Ectodermal cell (in vitro differentiated cells): Measurements from ENCODE around the gene CEBPA. TPM values are rescaled to one million over a fixed set of nuclear protein-coding genes. Genes with fewer than 3 reads are reported as not detected.
A peak's percentile ranks its signal among the peaks of the same experiment; 100 is the strongest.

Experiments used
- H3K27ac ChIP-seq: 2 replicates; pipeline ENCODE4 v1.7.0; 2013; ENCODE audit warnings: mild to moderate bottlenecking, low read depth, low read length; ENCODE audit not compliant: insufficient read depth, poor library complexity, severe bottlenecking
- H3K27me3 ChIP-seq: 2 replicates; pipeline ENCODE4 v1.7.0; 2013; ENCODE audit warnings: mild to moderate bottlenecking, low read length; ENCODE audit not compliant: insufficient read depth, control insufficient read depth, poor library complexity, severe bottlenecking
- H3K36me3 ChIP-seq: one replicate; pipeline ENCODE4 v1.7.0; 2013; ENCODE audit warnings: low read length; ENCODE audit not compliant: control insufficient read depth, insufficient read depth
- H3K4me1 ChIP-seq: one replicate; pipeline ENCODE4 v1.7.0; 2013; ENCODE audit warnings: low read length; ENCODE audit not compliant: control insufficient read depth, insufficient read depth
- H3K4me3 ChIP-seq: 2 replicates; pipeline ENCODE4 v1.7.0; 2013; ENCODE audit warnings: low read depth, low read length, control low read depth; ENCODE audit not compliant: insufficient read depth
- H3K9me3 ChIP-seq: 2 replicates; pipeline ENCODE4 v1.7.0; 2013; ENCODE audit warnings: mild to moderate bottlenecking, low read length, moderate library complexity; ENCODE audit not compliant: control insufficient read depth
- WGBS, 2 experiments: methylation state at CpG; one replicate each; pipeline ENCODE4 v1.1.7; 2013; ENCODE audit warnings: missing lambda C conversion rate in 2 of 2; 5-methylcytosine and 5-hydroxymethylcytosine counted together
- polyA plus RNA-seq, 4 experiments: library from polyadenylated mRNA; stranded (reverse); fragments of 50-300 nt; gene quantifications; one replicate each; pipeline ENCODE4 v1.2.3, GENCODE V29; 2013

Gene CEBPA
- 0.98 TPM for polyA plus RNA-seq (2013, experiment 1 of 4)
- 0.82 TPM for polyA plus RNA-seq (2013, experiment 2 of 4)
- 1.2 TPM for polyA plus RNA-seq (2013, experiment 3 of 4)
- polyA plus RNA-seq (2013, experiment 4 of 4): 0.93 TPM

DNA sequence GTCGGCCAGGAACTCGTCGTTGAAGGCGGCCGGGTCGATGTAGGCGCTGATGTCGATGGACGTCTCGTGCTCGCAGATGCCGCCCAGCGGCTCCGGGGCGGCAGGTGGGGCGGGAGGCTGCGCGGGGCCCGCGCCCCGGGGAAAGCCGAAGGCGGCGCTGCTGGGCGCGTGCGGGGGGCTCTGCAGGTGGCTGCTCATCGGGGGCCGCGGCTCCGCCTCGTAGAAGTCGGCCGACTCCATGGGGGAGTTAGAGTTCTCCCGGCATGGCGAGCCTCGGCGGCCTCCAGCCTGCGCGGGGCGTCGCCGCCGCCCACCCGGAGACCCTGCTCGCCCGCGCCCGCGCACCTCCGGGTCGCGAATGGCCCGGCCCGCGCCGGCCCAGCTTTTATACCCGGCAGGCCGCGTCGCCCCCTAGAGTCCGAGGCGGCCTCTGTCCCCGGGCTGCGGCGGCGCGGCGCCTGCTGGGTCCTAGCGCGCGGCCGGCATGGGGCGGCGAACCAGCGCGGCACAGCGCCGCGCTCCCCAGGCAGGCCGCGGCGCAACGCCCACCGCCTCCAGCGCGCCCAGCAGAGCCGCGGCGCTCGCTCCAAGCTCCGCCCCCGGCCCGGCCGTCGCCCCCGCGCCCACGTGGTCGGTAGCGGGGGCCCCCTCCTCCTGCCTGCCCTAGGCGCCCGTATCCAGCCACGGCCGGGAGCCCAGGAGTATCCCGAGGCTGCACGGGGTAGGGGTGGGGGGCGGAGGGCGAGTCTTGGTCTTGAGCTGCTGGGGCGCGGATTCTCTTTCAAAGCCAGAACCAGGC is at the start of gene CEBPA:
Gene CEBPA (minus strand): TSS at position 360 of the 799 bp plus-strand sequence. CDS start 120 bp downstream, at position 240.
- peak within 1 kb of the TSS; percentile 66 for H3K4me3 ChIP-seq
- no peaks in the 10 kb centered on the region for H3K4me1 ChIP-seq
- peak within 1 kb of the TSS; percentile 29 for H3K27ac ChIP-seq
- H3K27me3 ChIP-seq: peaks cover 63% of the 10 kb centered on the region
- no peaks in the 10 kb centered on the region for H3K36me3 ChIP-seq
- no peaks in the 10 kb centered on the region for H3K9me3 ChIP-seq
- WGBS, 2 experiments: 0 to 1% methylated on average over 111 of the region's 111 CpGs

DNA sequence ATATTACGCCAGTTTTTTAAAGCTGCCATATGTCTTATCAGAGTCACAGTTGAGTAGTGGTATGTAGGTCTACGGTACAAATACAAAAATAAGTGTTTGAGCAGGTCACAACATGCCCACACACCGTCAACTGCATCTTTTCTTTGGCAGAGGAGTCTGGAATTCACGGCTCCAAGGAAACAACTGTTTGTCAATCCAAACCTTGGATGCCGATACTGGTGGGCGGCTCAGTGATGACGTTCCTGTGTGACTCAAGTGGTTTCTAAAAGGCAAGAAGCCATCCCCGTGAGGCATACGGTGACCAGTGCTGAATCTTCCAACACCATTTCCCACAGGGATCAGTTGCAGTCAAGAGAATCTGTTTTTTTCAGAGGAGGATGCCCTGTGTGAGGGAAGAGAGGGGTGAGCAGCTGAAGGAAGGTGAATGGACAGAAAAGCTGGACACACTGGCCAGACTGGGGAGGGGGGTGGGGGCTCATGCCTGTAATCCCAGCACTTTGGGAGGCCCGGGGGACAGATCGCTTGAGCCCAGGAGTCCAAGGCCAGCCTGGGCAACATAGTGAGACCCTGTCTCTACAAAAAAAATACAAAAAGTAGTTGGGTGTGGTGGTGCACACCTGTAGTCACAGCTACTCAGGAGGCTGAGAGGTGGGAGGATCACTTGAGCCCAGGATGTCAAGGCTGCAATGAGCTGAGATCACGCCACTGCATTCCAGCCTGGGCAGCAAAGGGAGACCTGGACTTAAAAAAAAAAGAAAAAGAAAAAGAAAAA is 48.4 kb upstream of the CEBPA start:
- Histone ChIP-seq H3K27me3 (no peaks in the 10 kb centered on the region), H3K4me1 (no peaks in the 10 kb centered on the region), H3K36me3 (no peaks in the 10 kb centered on the region), H3K4me3 (no peak overlapping the region), H3K27ac (no peak overlapping the region), H3K9me3 (no peaks in the 10 kb centered on the region)
- 90% methylated on average over 12 of the region's 12 CpGs for WGBS, 2 experiments

DNA sequence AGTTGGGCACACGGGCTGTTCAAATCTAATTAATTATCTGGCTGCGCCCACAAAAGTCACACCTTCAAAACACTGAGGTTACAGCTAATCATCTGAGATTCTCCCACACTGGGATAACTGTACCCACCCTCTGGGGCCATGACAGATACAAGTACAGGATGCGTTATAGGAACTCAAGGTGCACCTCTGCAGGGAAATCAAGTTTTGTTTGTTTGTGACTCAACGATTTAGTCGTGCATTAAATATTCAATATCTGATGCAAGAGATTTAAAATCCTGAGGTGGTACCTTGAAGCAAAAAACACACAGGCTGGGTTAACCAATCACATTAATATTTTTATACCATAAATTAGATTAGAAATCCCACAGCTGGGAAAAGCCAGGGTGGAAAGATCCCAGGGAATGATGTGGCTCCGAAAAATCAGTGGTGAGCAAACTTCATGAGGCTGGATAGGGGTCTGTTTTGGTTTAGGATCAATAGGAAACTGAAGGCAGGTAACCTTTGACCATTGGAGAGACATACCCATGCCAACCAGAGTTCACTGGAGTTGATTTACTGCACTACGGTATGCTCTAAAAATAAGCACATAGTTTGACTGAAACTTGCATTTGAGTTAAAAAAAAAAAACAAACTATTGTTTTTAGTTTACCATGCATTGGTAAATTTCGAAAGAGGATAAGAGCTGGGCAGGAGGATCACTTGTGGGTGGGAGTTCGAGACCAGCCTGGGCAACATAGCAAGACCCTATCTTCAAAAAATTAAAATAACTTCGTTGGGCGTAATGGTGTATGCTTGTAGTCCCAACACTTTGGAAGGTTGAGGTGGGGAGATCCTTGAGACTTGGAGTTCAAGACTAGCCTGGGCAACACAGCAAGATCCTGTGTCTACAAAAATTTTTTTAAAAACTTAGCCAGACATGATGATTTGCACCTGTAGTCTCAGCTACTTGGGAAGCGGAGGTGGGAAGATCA is 47.3 kb upstream of the CEBPA start:
- Histone ChIP-seq H3K9me3 (no peaks in the 10 kb centered on the region), H3K27me3 (no peaks in the 10 kb centered on the region), H3K4me1 (no peaks in the 10 kb centered on the region), H3K27ac (no peak overlapping the region), H3K4me3 (no peak overlapping the region), H3K36me3 (no peaks in the 10 kb centered on the region)
- WGBS, 2 experiments: 94 to 95% methylated on average over 12 of the region's 12 CpGs

DNA sequence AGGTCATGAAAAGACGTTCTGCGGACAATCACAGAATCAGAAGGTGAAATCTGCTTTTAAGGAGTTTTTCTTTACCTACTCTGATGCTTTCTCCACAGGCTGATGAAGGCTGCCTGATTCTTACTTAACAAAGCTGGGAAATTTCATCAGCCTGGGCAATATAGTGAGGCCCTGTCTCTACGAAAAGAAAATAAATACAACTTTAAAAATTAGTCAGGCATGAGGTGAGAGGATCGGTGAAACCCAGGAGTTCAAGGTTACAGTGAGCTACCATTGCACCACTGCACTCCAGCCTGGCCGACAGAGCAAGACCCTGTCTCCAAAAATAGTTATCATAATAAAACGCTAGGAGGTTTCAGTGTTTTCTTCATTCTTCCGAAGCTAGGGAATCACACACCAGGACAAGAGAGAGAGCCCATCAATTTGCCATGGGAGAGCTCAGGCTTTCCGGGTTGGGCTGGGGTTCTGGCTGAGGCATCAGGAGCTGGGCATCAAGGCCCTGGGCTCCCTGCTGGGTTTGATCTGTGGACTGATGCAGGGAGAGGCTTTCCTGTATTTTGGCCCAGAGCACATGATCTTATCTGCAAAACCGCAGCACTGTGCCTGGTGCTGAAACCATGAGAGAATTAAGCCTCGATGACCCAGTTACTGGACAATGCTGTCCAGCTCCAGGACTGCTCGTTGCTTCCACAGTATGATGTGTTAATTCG is 46.1 kb upstream of the CEBPA start:
- H3K4me3 ChIP-seq: no peak overlapping the region
- H3K27me3 ChIP-seq: no peaks in the 10 kb centered on the region
- peaks cover 3% of the 10 kb centered on the region for H3K4me1 ChIP-seq
- 91 to 93% methylated on average over 12 of the region's 12 CpGs for whole genome bisulfite sequencing, 2 experiments
- no peaks in the 10 kb centered on the region for H3K9me3 ChIP-seq
- H3K36me3 ChIP-seq: no peaks in the 10 kb centered on the region
- no peak overlapping the region for H3K27ac ChIP-seq

GRCh38 chr19:33347300-33347699 is 45.0 kb upstream of the CEBPA start:
- Histone ChIP-seq H3K36me3 (no peaks in the 10 kb centered on the region), H3K9me3 (no peaks in the 10 kb centered on the region), H3K4me3 (no peak overlapping the region), H3K4me1 (peaks cover 3% of the 10 kb centered on the region), H3K27me3 (no peaks in the 10 kb centered on the region), H3K27ac (no peak overlapping the region)
- WGBS, 2 experiments: 89 to 90% methylated on average over 10 of the region's 10 CpGs

DNA sequence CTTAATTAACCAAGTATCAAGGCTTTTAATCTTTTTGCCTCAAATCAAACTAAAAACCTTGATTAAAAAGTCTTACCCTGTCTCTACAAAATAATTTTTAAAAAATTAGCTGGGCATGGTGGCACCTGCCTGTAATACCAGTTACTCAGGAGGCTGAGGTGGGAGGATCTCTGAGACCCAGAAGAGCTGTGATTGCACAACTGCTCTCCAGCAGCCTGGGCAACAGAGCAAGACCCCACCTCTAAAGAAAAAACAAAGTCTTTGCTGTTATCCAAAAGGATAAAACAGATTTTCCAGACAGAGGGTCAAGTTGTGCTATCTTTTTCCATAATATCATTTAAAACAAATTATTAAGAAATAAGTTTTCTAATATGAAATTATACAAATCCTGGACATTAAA is 44.3 kb upstream of the CEBPA start:
- no peaks in the 10 kb centered on the region for H3K36me3 ChIP-seq
- H3K9me3 ChIP-seq: no peaks in the 10 kb centered on the region
- no peaks in the 10 kb centered on the region for H3K27me3 ChIP-seq
- H3K4me1 ChIP-seq: peaks cover 3% of the 10 kb centered on the region
- H3K4me3 ChIP-seq: no peak overlapping the region
- H3K27ac ChIP-seq: no peak overlapping the region

DNA sequence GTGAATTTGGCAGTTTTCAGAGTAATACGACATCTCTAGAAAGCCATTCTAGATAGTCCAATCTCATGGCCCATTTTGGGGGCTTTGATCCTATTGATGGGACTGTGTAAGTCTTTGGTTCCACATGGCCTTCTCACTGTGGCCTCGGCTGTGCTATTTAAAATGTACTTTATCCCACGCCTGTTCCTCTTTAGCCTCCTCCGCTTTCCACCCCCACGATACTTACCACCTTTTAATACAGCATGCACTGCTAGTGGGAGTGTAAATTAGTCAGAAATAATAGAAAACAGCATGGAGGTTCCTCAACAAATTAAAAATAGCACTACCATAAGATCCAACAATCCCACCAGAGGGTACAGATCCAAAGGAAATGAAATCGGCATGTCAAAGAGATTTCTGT is 42.8 kb upstream of the CEBPA start:
- Histone ChIP-seq H3K4me1 (peaks cover 3% of the 10 kb centered on the region), H3K27ac (no peak overlapping the region), H3K4me3 (no peak overlapping the region), H3K27me3 (peaks cover 6% of the 10 kb centered on the region), H3K9me3 (no peaks in the 10 kb centered on the region), H3K36me3 (no peaks in the 10 kb centered on the region)
- 87 to 92% methylated on average over 4 of the region's 6 CpGs for WGBS, 2 experiments

DNA sequence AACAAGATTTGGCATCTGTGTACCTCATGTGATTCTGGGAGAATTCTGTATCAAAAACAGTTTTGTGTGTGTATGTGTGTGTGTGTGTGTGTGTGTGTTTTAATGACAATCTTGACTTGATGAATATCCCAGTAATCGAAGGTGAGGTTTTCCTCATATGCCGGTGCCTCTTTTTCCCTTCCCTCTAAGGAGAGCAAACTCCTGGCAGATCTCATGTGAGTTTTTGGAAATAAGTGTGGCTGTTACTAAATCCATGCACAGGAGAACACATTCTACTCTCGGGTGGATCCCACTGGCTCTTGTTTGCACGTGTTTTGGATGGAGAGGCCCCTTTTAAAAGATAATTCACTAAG is 42.2 kb upstream of the CEBPA start:
- Histone ChIP-seq H3K27me3 (peaks cover 6% of the 10 kb centered on the region), H3K9me3 (no peaks in the 10 kb centered on the region), H3K27ac (no peak overlapping the region), H3K4me1 (peaks cover 3% of the 10 kb centered on the region), H3K36me3 (no peaks in the 10 kb centered on the region), H3K4me3 (no peak overlapping the region)
- 60 to 72% methylated on average over 4 of the region's 4 CpGs for WGBS, 2 experiments

DNA sequence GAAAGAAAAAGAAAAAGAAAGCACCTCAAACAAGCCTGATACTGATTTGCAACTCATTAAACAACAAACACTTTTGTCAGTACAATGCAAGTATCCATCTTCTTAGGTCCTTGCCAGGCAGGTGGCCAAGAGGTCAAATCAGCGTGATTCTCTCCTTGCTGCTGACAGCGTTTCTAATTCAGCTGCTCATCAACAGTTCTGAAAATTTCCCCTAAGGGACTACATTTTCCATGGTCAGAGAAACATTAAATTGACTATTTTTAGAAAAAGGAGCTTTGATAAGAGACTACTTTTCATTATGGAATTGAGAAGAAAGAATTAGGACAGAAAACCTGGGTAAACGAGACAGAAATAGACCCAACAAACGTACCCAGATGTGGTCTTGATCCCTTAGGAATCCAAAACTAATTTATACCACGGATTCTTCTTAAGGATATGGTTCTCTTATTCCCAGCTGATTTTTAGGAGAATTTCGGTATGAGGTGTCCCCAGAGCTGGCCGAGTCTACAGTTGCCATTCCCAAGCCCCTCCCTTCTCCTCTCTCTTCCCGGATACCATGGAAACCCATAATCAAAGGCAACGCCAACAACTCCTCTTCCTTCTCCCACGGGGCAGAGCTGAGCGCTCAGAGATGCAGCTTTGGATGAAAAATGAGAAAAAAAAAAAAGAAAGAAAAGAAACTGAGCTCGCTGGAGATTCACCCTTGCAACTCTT is 41.7 kb upstream of the CEBPA start:
- no peak overlapping the region for H3K4me3 ChIP-seq
- no peaks in the 10 kb centered on the region for H3K36me3 ChIP-seq
- H3K9me3 ChIP-seq: no peaks in the 10 kb centered on the region
- H3K27ac ChIP-seq: no peak overlapping the region
- 46 to 49% methylated on average over 11 to 12 of the region's 12 CpGs for WGBS, 2 experiments
- peaks cover 6% of the 10 kb centered on the region for H3K27me3 ChIP-seq
- H3K4me1 ChIP-seq: peaks cover 3% of the 10 kb centered on the region
